AG04450 (cell line): ENCODE measurements around the gene SLC3A2. TPM values are rescaled to one million over a fixed set of nuclear protein-coding genes. Genes with fewer than 3 reads are reported as not detected.

ENCODE experiments used
- CTCF ChIA-PET: fragments of 300-600, 350-600 bp; formaldehyde crosslinking; extraction: SDS; loops from one replicate; lab custom pipeline; 2022; ENCODE audit warnings: antibody characterized with exemption, inconsistent platforms; lab: Charles Lee
- POLR2A ChIA-PET: fragments of 350-600 bp; formaldehyde crosslinking; extraction: SDS; loops from one replicate; lab custom pipeline; 2021; ENCODE audit warnings: antibody characterized with exemption, inconsistent platforms; lab: Yijun Ruan, JAX
- DNase-seq: peaks from one replicate; pipeline ENCODE4 v3.0.0-alpha.2; 2011; ENCODE audit warnings: low read depth, low spot score
- H3K27ac ChIP-seq: one replicate; pipeline ENCODE4 v1.5.1; 2012; ENCODE audit warnings: low read depth, low read length, control low read depth
- H3K27me3 ChIP-seq: one replicate; pipeline ENCODE4 v1.6.0; 2012; ENCODE audit warnings: low read length; ENCODE audit not compliant: control insufficient read depth, insufficient read depth
- H3K4me3 ChIP-seq: 2 replicates; pipeline ENCODE4 v1.5.1; 2011; ENCODE audit warnings: mild to moderate bottlenecking, low read depth, low read length, control low read depth
- H3K9me3 ChIP-seq: 2 replicates; pipeline ENCODE4 v1.5.1; 2012; ENCODE audit warnings: low read length; ENCODE audit not compliant: control insufficient read depth, insufficient read depth
- polyA plus RNA-seq: library from polyadenylated mRNA; depleted of rRNA; stranded (reverse); fragments of >200 nt; gene quantifications from 2 replicates; pipeline ENCODE4 v1.2.3, GENCODE V29; 2011
- TF ChIP-seq, protein P1 (sequence below): IDR thresholded peaks from 2 replicates; pipeline ENCODE4 v1.5.1; 2011; ENCODE audit warnings: low read depth, low read length, control low read depth, inconsistent platforms

The SLC3A2 gene
- polyA plus RNA-seq, 1 experiment: 263 TPM

DNA sequence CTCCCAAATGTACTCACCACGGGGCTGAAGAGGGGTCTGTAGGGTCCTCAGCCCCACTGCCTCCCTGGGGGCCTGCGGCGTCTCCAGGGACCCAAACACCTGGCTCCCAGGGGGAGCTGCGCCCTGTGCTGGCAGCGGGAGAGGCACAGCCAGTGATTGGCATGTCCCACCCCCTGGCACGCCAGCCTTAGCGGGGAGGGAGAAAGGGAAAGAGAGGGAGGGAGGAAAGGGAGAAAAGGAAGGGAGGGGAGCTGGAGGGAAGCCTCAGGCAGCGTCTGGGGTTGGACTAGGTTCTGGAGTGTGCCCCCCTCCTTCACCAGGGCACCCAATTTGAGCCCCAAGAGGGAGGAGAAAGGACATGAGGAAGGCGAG, 40.5 kb downstream of the SLC3A2 start, which contains the start of gene CHRM1:
Gene CHRM1 (minus strand): TSS at position 163 of the 372 bp plus-strand sequence. CDS start 10,263 bp downstream, outside the sequence.
- POLR2A ChIA-PET: no interaction called here
- Histone ChIP-seq H3K4me3 (no peak within 1 kb of the TSS), H3K9me3 (no peaks in the 10 kb centered on the region; the same call in 1 of the 2 replicates), H3K27me3 (peaks cover 62% of the 10 kb centered on the region), H3K27ac (no peak within 1 kb of the TSS)
- no peak for DNase-seq
- TF ChIP-seq, protein P1, sequence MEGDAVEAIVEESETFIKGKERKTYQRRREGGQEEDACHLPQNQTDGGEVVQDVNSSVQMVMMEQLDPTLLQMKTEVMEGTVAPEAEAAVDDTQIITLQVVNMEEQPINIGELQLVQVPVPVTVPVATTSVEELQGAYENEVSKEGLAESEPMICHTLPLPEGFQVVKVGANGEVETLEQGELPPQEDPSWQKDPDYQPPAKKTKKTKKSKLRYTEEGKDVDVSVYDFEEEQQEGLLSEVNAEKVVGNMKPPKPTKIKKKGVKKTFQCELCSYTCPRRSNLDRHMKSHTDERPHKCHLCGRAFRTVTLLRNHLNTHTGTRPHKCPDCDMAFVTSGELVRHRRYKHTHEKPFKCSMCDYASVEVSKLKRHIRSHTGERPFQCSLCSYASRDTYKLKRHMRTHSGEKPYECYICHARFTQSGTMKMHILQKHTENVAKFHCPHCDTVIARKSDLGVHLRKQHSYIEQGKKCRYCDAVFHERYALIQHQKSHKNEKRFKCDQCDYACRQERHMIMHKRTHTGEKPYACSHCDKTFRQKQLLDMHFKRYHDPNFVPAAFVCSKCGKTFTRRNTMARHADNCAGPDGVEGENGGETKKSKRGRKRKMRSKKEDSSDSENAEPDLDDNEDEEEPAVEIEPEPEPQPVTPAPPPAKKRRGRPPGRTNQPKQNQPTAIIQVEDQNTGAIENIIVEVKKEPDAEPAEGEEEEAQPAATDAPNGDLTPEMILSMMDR: no peak
- CTCF ChIA-PET: interaction anchor here (2.6 to 8.7 kb wide), 2 partner anchors 15 to 103 kb away, joined by 10 to 58 read pairs; no protein-coding TSS in a partner anchor

DNA sequence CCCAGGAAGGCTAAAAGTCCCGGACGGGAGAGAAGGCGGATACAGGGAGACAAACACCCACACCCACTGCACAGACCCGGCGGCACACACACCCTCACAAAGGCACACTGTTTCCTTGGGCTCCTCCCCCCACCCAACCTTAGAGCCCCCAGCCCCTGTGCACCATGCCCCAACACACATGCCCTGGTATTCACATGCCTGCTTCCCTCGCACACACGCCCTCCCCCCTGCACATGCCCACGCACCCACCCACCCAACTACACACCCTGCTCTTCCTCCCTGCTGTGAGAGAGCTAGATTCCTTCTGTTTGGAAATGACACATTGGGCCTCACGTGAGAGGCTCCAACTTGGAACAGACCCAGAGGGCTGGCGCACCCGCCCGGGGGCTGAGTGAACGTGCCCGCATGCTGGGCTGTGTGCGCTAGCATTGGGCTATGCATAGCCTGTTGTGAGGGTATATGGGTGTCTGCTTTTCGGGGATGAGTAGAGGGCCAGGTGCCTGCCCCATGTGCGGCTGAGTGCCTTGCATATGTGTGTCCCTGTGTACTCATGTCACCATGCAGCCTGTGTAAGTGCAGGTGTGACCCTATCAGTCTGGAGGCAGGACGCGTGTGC, 41.0 kb downstream of the SLC3A2 start:
- CTCF ChIA-PET: interaction anchor here (2.6 to 8.7 kb wide), 2 partner anchors 16 to 102 kb away, joined by 10 to 58 read pairs; no protein-coding TSS in a partner anchor
- no peak overlapping the region for H3K4me3 ChIP-seq
- no peaks in the 10 kb centered on the region; the same call in 1 of the 2 replicates for H3K9me3 ChIP-seq
- POLR2A ChIA-PET: interaction anchor here (0.6 kb wide), 1 partner anchor 27 kb away, joined by 5 read pairs; no protein-coding TSS in a partner anchor
- no peak overlapping the region for H3K27ac ChIP-seq
- H3K27me3 ChIP-seq: peaks cover 67% of the 10 kb centered on the region
- DNase-seq: no peak
- TF ChIP-seq, protein P1: no peak

DNA sequence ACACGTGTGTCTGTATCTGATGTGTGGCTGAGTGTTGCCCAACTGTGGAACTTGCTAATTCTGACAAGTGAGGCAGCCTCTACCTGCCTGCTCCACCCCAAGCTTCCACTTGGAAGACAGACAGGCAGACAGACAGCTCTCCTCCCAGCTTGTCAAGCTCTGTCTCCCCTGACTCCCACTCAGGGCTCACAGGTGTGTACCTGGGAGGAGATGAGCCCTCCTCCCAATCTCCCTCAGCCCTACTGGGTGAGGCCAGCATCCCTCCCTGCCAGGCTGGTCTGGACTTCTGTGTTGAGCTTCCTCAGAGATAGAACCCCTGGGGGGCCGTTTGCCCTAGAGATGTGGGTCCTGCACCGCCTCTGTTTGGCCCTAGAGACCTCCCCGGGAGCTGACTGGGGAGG, 41.5 kb downstream of the SLC3A2 start:
- ChIA-PET CTCF (interaction anchor here (1.0 to 8.7 kb wide), 4 partner anchors 13 to 102 kb away, joined by 3 to 58 read pairs (median 5); no protein-coding TSS in a partner anchor), POLR2A (interaction anchor here (0.6 kb wide), 1 partner anchor 27 kb away, joined by 5 read pairs; no protein-coding TSS in a partner anchor)
- no peak for DNase-seq
- Histone ChIP-seq H3K27ac (no peak overlapping the region), H3K27me3 (peaks cover 68% of the 10 kb centered on the region), H3K9me3 (no peaks in the 10 kb centered on the region; the same call in 1 of the 2 replicates), H3K4me3 (no peak overlapping the region)
- TF ChIP-seq, protein P1: no peak

DNA sequence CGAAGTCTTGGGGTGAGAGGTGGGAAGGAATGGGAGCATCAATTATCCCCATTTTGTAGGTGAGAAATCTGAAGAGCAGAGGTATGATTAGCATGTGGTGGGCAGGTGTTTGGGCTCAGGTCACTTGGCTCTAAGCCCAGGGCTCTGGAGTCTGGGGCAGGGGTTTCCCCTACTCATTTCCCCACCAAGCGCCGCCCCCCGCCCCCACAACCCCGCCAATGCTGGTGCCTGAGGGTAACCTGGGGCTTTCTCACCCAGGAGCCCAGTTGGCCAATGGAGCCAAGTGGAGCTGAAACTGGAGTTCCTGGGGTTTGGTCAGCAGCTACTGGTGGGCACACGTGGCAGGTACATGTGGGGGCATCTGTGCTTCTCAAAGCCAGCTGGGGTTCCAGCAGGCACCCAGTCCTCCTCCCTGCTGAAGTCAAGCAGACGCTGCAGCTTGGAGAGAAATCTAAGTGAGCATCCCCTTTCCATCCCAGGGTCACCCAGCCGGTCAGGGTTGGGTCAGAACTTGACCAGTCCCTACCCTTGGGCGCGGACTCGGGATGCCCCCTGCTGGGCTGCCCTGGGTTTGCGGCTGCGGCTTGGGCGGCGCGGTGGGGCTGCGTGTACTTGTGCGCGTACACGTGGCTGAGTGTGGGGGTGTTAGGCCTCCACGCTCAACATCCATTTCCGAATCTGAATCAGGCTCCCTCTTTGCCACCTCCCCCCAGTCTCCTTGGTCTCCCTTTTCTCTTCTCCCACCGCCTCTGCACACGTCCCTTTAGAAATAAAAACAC, 42.1 kb downstream of the SLC3A2 start:
- ChIA-PET POLR2A (interaction anchor here (0.7 kb wide), 1 partner anchor 117 kb away, joined by 3 read pairs; no protein-coding TSS in a partner anchor), CTCF (interaction anchor here (0.6 to 8.7 kb wide), 7 partner anchors 14 to 260 kb away, joined by 3 to 58 read pairs (median 4); no protein-coding TSS in a partner anchor)
- Histone ChIP-seq H3K4me3 (peak overlapping the region; percentile 22; the same call in 1 of the 2 replicates), H3K9me3 (no peaks in the 10 kb centered on the region; the same call in 1 of the 2 replicates), H3K27me3 (peaks cover 74% of the 10 kb centered on the region), H3K27ac (no peak overlapping the region)
- TF ChIP-seq, protein P1: peak; percentile 55
- DNase-seq: no peak
